ENCODE measurements around the gene HDAC10. TPM values are rescaled to one million over a fixed set of nuclear protein-coding genes. Genes with fewer than 3 reads are reported as not detected.
A peak's percentile ranks its signal among the peaks of the same experiment; 100 is the strongest.

The HDAC10 gene
- polyA plus RNA-seq (2013, experiment 1 of 4), result 28.3 TPM
- polyA plus RNA-seq (2013, experiment 2 of 4), result 30.2 TPM
- polyA plus RNA-seq (2013, experiment 3 of 4), result 24.7 TPM
- 27.3 TPM for polyA plus RNA-seq (2013, experiment 4 of 4)

- H3K36me3 ChIP-seq (ENCODE audit: control insufficient read depth, insufficient read depth, low read length), result no peaks in the 10 kb centered on the region
- peak within 1 kb of the TSS; percentile 53 for H3K4me3 ChIP-seq (ENCODE audit: insufficient read depth, low read depth, low read length)
- H3K27me3 ChIP-seq (ENCODE audit: control insufficient read depth, insufficient read depth, low read length, poor library complexity, severe bottlenecking), result no peaks in the 10 kb centered on the region
- H3K27ac ChIP-seq (ENCODE audit: insufficient read depth, low read depth, low read length, poor library complexity, severe bottlenecking), result no peak within 1 kb of the TSS
- 2% methylated on average over 81 of the region's 81 CpGs for WGBS, 2 experiments
- peaks cover 16% of the 10 kb centered on the region for H3K4me1 ChIP-seq (ENCODE audit: control insufficient read depth, insufficient read depth, low read length)
- H3K9me3 ChIP-seq (ENCODE audit: control insufficient read depth, low read length), result no peaks in the 10 kb centered on the region
These were observed at the start of gene HDAC10 for GRCh38 chr22:50250555-50251476. TSS of gene HDAC10 (minus strand) at chr22:50251265. CDS start at chr22:50251032, 233 bp downstream.

DNA sequence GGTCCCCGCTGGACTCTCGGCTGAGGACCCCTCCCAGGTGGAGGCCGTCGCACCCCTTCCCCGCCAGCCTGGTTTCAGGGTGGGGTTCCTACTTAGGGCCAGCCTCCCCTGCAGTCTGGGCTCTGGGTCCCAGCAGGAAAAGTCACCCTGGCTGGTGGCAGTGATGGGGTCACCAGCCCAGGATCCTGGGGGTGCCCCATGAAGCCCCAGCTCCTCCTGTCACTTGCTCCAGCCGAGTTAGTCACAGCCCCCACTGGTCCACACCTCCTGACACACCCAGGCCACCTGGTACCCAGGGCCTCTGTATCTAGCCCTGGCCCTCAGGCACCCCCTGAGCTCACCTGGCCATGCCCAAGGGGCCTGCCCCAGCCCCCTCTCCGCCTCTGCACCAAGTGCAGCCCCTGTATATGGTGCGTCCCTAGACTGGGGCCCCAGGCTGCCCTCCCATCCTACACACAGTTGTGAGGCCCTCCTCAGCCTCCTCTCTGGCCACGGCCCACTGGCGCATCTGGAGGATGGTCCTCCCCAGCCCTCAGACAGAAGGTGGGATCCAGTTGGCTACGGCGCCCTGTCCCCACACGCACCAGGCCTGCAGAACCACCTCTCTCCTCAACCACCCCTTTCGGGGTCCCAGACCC, 49.7 kb upstream of the HDAC10 start:
- Histone ChIP-seq H3K4me1 (ENCODE audit: control insufficient read depth, insufficient read depth, low read length) (peaks cover 41% of the 10 kb centered on the region), H3K9me3 (ENCODE audit: control insufficient read depth, low read length) (no peaks in the 10 kb centered on the region), H3K27ac (ENCODE audit: insufficient read depth, low read depth, low read length, poor library complexity, severe bottlenecking) (no peak overlapping the region), H3K36me3 (ENCODE audit: control insufficient read depth, insufficient read depth, low read length) (no peaks in the 10 kb centered on the region), H3K4me3 (ENCODE audit: insufficient read depth, low read depth, low read length) (no peak overlapping the region), H3K27me3 (ENCODE audit: control insufficient read depth, insufficient read depth, low read length, poor library complexity, severe bottlenecking) (peaks cover 10% of the 10 kb centered on the region)
- WGBS, 2 experiments, result 70 to 72% methylated on average over 14 of the region's 14 CpGs

DNA sequence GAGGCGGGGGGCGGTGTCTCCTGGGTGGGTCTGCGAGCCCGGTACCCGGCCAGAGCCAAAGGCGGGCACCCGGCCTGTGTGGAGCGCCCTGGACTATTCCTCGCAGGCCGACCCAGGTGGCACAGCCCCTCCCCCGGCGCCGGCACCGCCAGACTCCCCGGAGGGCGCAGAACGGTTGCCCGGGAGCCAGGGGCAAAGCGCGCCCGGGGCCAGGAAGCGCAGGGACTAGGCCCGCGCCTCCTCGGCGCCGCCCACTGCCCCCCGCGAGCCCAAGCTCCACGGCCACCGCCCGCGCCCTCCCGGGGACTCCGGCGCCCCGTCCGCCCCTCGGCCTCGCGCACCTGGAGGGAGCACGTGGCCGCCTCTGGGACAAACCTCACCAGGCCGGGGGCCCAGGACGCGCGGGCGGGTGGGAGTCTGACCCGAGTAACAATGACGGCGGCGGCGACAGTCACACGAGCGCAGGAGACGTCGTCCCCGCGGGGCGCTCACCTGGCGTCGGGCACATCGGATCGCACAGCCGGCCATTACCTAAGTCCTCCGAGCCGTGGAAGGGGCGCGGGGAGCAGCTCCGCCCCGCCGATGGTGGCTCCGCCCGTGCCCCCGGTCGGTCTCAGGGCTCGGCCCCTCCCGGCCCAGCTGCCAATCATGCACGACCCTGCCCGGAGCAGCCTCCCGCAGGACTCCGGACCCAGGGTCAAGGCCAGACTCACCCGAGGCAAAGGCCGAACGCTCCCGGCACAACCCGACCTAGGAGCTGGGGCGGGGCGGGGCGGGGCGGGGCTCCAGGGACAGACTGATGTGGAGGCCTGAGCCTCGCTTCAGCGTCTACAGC, 48.9 kb upstream of the HDAC10 start:
- Histone ChIP-seq H3K9me3 (ENCODE audit: control insufficient read depth, low read length) (no peaks in the 10 kb centered on the region), H3K36me3 (ENCODE audit: control insufficient read depth, insufficient read depth, low read length) (no peaks in the 10 kb centered on the region), H3K4me3 (ENCODE audit: insufficient read depth, low read depth, low read length) (peak overlapping the region; percentile 36), H3K27ac (ENCODE audit: insufficient read depth, low read depth, low read length, poor library complexity, severe bottlenecking) (no peak overlapping the region), H3K4me1 (ENCODE audit: control insufficient read depth, insufficient read depth, low read length) (peaks cover 34% of the 10 kb centered on the region), H3K27me3 (ENCODE audit: control insufficient read depth, insufficient read depth, low read length, poor library complexity, severe bottlenecking) (peaks cover 10% of the 10 kb centered on the region)
- WGBS, 2 experiments, result 3 to 4% methylated on average over 93 of the region's 93 CpGs

GRCh38 chr22:50298937-50299784, 48.1 kb upstream of the HDAC10 start:
- H3K27ac ChIP-seq (ENCODE audit: insufficient read depth, low read depth, low read length, poor library complexity, severe bottlenecking), result no peak overlapping the region
- no peaks in the 10 kb centered on the region for H3K9me3 ChIP-seq (ENCODE audit: control insufficient read depth, low read length)
- 24% methylated on average over 59 of the region's 59 CpGs for WGBS, 2 experiments
- H3K4me3 ChIP-seq (ENCODE audit: insufficient read depth, low read depth, low read length), result peak overlapping the region; percentile 36
- peaks cover 10% of the 10 kb centered on the region for H3K27me3 ChIP-seq (ENCODE audit: control insufficient read depth, insufficient read depth, low read length, poor library complexity, severe bottlenecking)
- H3K36me3 ChIP-seq (ENCODE audit: control insufficient read depth, insufficient read depth, low read length), result no peaks in the 10 kb centered on the region
- H3K4me1 ChIP-seq (ENCODE audit: control insufficient read depth, insufficient read depth, low read length), result peaks cover 35% of the 10 kb centered on the region

DNA sequence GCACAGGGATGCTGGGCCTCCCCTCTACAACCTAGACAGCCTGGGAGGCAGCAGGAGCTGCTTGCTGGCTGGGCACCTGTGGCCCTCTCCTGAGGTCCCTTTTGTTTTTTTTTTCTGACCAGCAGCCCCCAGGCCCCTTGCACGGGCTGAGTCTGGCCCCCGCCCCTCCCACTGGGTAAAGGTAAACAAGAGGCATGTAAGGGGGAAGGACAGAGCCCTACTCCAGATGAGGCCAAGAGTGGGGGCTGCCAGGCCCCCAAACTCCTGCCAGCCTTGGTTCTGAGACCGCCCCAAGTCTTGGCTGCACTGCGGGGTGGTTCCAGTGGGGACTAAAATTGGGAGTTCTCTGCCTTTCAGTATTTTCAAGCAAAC, 47.2 kb upstream of the HDAC10 start:
- Histone ChIP-seq H3K36me3 (ENCODE audit: control insufficient read depth, insufficient read depth, low read length) (no peaks in the 10 kb centered on the region), H3K4me3 (ENCODE audit: insufficient read depth, low read depth, low read length) (no peak overlapping the region), H3K4me1 (ENCODE audit: control insufficient read depth, insufficient read depth, low read length) (peaks cover 34% of the 10 kb centered on the region), H3K27ac (ENCODE audit: insufficient read depth, low read depth, low read length, poor library complexity, severe bottlenecking) (no peak overlapping the region), H3K9me3 (ENCODE audit: control insufficient read depth, low read length) (no peaks in the 10 kb centered on the region), H3K27me3 (ENCODE audit: control insufficient read depth, insufficient read depth, low read length, poor library complexity, severe bottlenecking) (peaks cover 10% of the 10 kb centered on the region)
- WGBS, 2 experiments, result 84 to 86% methylated on average over 4 of the region's 4 CpGs

GRCh38 chr22:50297510-50298265, 46.6 kb upstream of the HDAC10 start:
- Histone ChIP-seq H3K4me3 (ENCODE audit: insufficient read depth, low read depth, low read length) (no peak overlapping the region), H3K4me1 (ENCODE audit: control insufficient read depth, insufficient read depth, low read length) (peaks cover 39% of the 10 kb centered on the region), H3K27me3 (ENCODE audit: control insufficient read depth, insufficient read depth, low read length, poor library complexity, severe bottlenecking) (peaks cover 10% of the 10 kb centered on the region), H3K9me3 (ENCODE audit: control insufficient read depth, low read length) (no peaks in the 10 kb centered on the region), H3K27ac (ENCODE audit: insufficient read depth, low read depth, low read length, poor library complexity, severe bottlenecking) (no peak overlapping the region), H3K36me3 (ENCODE audit: control insufficient read depth, insufficient read depth, low read length) (no peaks in the 10 kb centered on the region)
- WGBS, 2 experiments, result 93 to 95% methylated on average over 20 of the region's 20 CpGs

- Histone ChIP-seq H3K4me1 (ENCODE audit: control insufficient read depth, insufficient read depth, low read length) (peaks cover 44% of the 10 kb centered on the region), H3K27ac (ENCODE audit: insufficient read depth, low read depth, low read length, poor library complexity, severe bottlenecking) (no peak overlapping the region), H3K36me3 (ENCODE audit: control insufficient read depth, insufficient read depth, low read length) (no peaks in the 10 kb centered on the region), H3K9me3 (ENCODE audit: control insufficient read depth, low read length) (no peaks in the 10 kb centered on the region), H3K4me3 (ENCODE audit: insufficient read depth, low read depth, low read length) (no peak overlapping the region), H3K27me3 (ENCODE audit: control insufficient read depth, insufficient read depth, low read length, poor library complexity, severe bottlenecking) (peaks cover 10% of the 10 kb centered on the region)
- 90 to 93% methylated on average over 29 of the region's 29 CpGs for WGBS, 2 experiments
These were observed 45.8 kb upstream of the HDAC10 start for GRCh38 chr22:50296658-50297490.

DNA sequence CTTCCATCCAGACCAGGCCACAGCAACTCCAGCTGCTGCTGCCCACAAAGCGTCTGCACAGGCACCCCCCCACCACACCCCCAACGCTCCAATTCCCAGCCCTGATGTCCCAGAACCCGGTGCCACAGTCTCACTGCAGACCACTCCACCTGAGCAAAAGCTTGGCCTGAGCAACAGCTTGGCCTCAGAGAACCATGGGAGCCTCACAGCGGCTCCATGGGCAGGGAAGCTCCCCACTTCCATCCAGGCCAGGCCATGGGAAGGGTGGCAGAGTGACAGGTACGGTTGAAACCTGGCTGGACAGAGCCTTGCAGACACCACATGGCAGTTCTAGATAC, 43.2 kb upstream of the HDAC10 start:
- H3K27me3 ChIP-seq (ENCODE audit: control insufficient read depth, insufficient read depth, low read length, poor library complexity, severe bottlenecking), result peaks cover under 1% of the 10 kb centered on the region
- H3K36me3 ChIP-seq (ENCODE audit: control insufficient read depth, insufficient read depth, low read length), result peaks cover 6% of the 10 kb centered on the region
- H3K4me3 ChIP-seq (ENCODE audit: insufficient read depth, low read depth, low read length), result no peak overlapping the region
- 78 to 84% methylated on average over 5 of the region's 5 CpGs for WGBS, 2 experiments
- H3K27ac ChIP-seq (ENCODE audit: insufficient read depth, low read depth, low read length, poor library complexity, severe bottlenecking), result peak overlapping the region; percentile 78
- H3K9me3 ChIP-seq (ENCODE audit: control insufficient read depth, low read length), result no peaks in the 10 kb centered on the region
- peaks cover 36% of the 10 kb centered on the region for H3K4me1 ChIP-seq (ENCODE audit: control insufficient read depth, insufficient read depth, low read length)
